Measurements from ENCODE around the gene TM4SF4. TPM values are rescaled to one million over a fixed set of nuclear protein-coding genes. Genes with fewer than 3 reads are reported as not detected.

TM4SF4 gene
- total and polyA plus RNA-seq, 2 of the 8 experiments (the other 6 are each of a cell fraction or from before 2014, with no cell fraction given), result not detected

DNA sequence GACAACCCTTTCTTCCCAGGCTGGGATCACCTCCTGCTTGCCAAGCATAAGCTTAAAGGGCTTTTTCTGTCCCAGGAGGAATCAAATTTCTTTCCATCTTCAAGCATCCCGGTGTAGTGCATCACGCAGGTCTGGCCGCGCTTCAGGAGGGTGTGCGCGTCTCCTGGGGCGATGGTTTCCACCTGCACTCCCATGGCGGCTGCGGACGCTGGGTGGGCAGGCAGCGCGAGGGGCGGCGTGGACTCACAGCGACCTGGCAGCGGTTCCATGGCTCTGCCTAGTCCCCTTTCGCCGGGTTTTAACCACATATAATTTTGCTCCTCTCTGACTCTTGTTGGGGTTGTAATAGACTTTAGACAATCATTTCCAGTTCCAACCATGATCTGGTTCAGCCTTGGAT lies 10.6 kb upstream of the TM4SF4 start:
- ChIA-PET CTCF (ENCODE audit: partially characterized antibody) (interaction anchor here (0.9 to 1.8 kb wide), 4 partner anchors 9 to 508 kb away, joined by 3 to 6 read pairs (median 4); no protein-coding TSS in a partner anchor), POLR2A (ENCODE audit: partially characterized antibody) (no interaction called here)
- TF ChIP-seq, protein P1, sequence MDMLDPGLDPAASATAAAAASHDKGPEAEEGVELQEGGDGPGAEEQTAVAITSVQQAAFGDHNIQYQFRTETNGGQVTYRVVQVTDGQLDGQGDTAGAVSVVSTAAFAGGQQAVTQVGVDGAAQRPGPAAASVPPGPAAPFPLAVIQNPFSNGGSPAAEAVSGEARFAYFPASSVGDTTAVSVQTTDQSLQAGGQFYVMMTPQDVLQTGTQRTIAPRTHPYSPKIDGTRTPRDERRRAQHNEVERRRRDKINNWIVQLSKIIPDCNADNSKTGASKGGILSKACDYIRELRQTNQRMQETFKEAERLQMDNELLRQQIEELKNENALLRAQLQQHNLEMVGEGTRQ (IDR thresholded peaks at IDR 0.05; ENCODE audit: low read length), result no peak

More for the DNA sequence above, 10.6 kb upstream of the TM4SF4 start:
- Histone ChIP-seq H3K4ac (replicated peaks; ENCODE audit: insufficient read length, low read depth, low read length) (no peak overlapping the region), H3K4me3 (ENCODE audit: extremely low read depth in 1 of 4, insufficient read depth in 2 of 4, low read depth in 3 of 4, low read length in 4 of 4) (no peak overlapping the region), H3K9me3 (ENCODE audit: insufficient read depth in 2 of 2, low read depth in 1 of 2, low read length in 1 of 2) (no peaks in the 10 kb centered on the region), H4K20me1 (replicated peaks in 1 of 2; ENCODE audit: control insufficient read depth in 1 of 2, insufficient read depth in 2 of 2, low read length in 2 of 2) (no peaks in the 10 kb centered on the region), H3K23ac (ENCODE audit: insufficient read length) (no peak overlapping the region), H3K56ac (replicated peaks; ENCODE audit: insufficient read length, low read depth, low read length) (no peak overlapping the region), H3K9ac (replicated peaks in 1 of 4; ENCODE audit: extremely low read depth in 1 of 4, low read depth in 3 of 4, low read length in 3 of 4) (no peak overlapping the region), H3K27me3 (replicated peaks in 1 of 4; ENCODE audit: control insufficient read depth in 3 of 4, extremely low read depth in 1 of 4, insufficient read depth in 3 of 4, low read length in 3 of 4) (no peaks in the 10 kb centered on the region), H4K5ac (ENCODE audit: insufficient read length, low read depth, low read length) (no peak overlapping the region), H2AK5ac (ENCODE audit: low read depth, low read length) (no peak overlapping the region), H3K23me2 (ENCODE audit: low read depth, low read length) (no peaks in the 10 kb centered on the region), H3K79me2 (ENCODE audit: control insufficient read depth in 1 of 2, insufficient read depth in 2 of 2, low read length in 2 of 2) (no peaks in the 10 kb centered on the region), H3K14ac (ENCODE audit: insufficient read length) (no peak overlapping the region), H4K8ac (ENCODE audit: extremely low read depth, insufficient read depth, low read length) (no peak overlapping the region), H3K36me3 (ENCODE audit: control insufficient read depth in 2 of 4, insufficient read depth in 4 of 4, low read length in 3 of 4) (no peaks in the 10 kb centered on the region), H4K91ac (replicated peaks; ENCODE audit: insufficient read length, low read length) (no peak overlapping the region), H3K4me1 (replicated peaks in 1 of 4; ENCODE audit: control insufficient read depth in 3 of 4, insufficient read depth in 4 of 4, low read length in 3 of 4) (peaks cover 0 to 4% (median 0%) of the 10 kb centered on the region in 4 experiments; a peak in 3 of 7 replicates), H3K27ac (ENCODE audit: low read depth, low read length) (no peak overlapping the region), H2BK20ac (ENCODE audit: low read length) (no peak overlapping the region), H2BK5ac (ENCODE audit: low read depth, low read length) (no peak overlapping the region), H3K4me2 (ENCODE audit: insufficient read depth in 1 of 2, low read depth in 2 of 2, low read length in 2 of 2) (no peak overlapping the region), H3K79me1 (ENCODE audit: low read depth, low read length) (no peaks in the 10 kb centered on the region), H3K18ac (ENCODE audit: extremely low read depth, low read length) (no peak overlapping the region), H2BK120ac (replicated peaks; ENCODE audit: low read depth, low read length) (no peak overlapping the region), H2BK15ac (ENCODE audit: low read length) (no peak overlapping the region), H2AFZ (ENCODE audit: low read length) (no peak overlapping the region), H2BK12ac (ENCODE audit: low read depth, low read length) (no peak overlapping the region)
- WGBS, 2 experiments (ENCODE audit: extremely low coverage in 1 of 2, insufficient coverage in 1 of 2, insufficient read length in 1 of 2, insufficient replicate concordance in 2 of 2, low coverage in 1 of 2, low lambda C conversion rate in 2 of 2, missing lambda C conversion rate in 1 of 2), result 97% methylated on average over 18 of the region's 18 CpGs; no CpG with 5 or more reads in 1 of the 2 experiments
- DNase-seq (ENCODE audit: low read depth in 1 of 2, low spot score in 2 of 2), result no peak
- FAIRE-seq, result no peak

Data from H1 (cell line).